ENCODE measurements around the gene ACVR2A.

Gene ACVR2A

GRCh38 chr2:147855316-147855715, 10.5 kb downstream of the ACVR2A start:
- no peak for DNase-seq (ENCODE audit: low read depth in 3 of 3)

DNA sequence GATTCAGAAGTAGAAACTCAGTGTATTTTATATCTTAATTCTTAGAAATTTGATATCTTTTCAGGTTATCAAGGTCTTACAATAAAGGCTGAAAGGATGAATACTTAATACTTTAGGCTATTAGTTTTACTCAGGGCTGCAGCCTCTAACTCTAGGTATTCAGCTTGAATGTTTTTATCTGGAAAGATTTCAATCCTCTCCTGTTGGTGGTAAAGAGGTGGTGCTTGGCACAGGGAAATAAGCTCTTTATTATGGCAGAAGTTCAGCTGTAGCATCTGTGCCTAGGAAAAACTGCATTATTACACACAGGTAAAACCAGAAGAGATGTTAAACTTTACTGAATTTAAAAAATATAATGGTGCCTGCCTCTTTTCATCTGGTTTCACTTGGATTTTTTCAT, 11.1 kb downstream of the ACVR2A start:
- DNase-seq (ENCODE audit: low read depth in 3 of 3), result no peak

GRCh38 chr2:147860009-147860408, 15.2 kb downstream of the ACVR2A start:
- no peak for DNase-seq (ENCODE audit: low read depth in 3 of 3)

GRCh38 chr2:147862859-147863516, 18.2 kb downstream of the ACVR2A start:
- DNase-seq (ENCODE audit: low read depth in 3 of 3), result no peak

DNA sequence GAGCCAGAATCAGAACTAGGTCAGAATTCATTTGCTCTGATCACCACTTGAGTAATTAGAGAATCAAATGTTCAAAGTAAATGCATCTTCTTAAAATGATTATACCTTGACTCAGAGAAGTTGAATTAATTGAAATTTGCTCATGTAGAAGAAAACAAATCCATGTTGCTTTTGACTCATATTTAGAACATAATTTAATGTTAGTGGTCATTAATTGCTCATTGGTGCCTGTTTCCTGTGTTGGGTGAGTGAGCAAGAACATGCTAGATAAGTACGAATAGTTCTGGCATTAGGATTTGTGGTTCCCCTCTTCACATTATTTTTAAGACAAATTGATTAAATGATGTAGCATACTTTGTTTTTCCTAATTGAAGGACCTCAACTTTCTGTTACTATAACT, 19.0 kb downstream of the ACVR2A start:
- no peak for DNase-seq (ENCODE audit: low read depth in 3 of 3)

GRCh38 chr2:147865560-147865959, 20.7 kb downstream of the ACVR2A start:
- DNase-seq (ENCODE audit: low read depth in 3 of 3), result no peak

GRCh38 chr2:147867050-147867449, 22.2 kb downstream of the ACVR2A start:
- DNase-seq (ENCODE audit: low read depth in 3 of 3), result no peak

GRCh38 chr2:147869934-147870333, 25.1 kb downstream of the ACVR2A start:
- DNase-seq (ENCODE audit: low read depth in 3 of 3), result no peak

DNA sequence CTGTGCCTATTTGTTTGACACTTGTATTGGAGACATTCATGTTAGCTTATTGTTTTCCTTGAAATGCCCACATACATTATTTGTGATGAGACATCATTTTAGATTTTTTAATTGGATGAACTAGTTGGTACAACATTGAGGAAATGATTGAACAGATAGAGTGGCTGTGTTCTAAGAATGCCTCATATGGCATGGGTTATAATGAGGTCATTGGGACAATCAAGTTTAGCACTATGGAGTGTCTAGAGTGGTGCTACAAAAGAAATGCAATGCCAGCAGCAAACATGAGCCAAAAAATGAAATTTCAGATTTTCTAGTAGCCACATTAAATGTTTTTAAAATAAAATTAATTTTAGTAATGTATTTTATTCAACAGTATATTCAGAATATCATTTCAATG, 28.1 kb downstream of the ACVR2A start:
- DNase-seq (ENCODE audit: low read depth in 3 of 3), result no peak

GRCh38 chr2:147873859-147874483, 29.1 kb downstream of the ACVR2A start:
- no peak for DNase-seq (ENCODE audit: low read depth in 3 of 3)

- DNase-seq (ENCODE audit: low read depth in 3 of 3), result no peak
Measured at GRCh38 chr2:147879846-147880245, 35.0 kb downstream of the ACVR2A start.

GRCh38 chr2:147882631-147883030, 37.8 kb downstream of the ACVR2A start:
- no peak for DNase-seq (ENCODE audit: low read depth in 3 of 3)

- no peak for DNase-seq (ENCODE audit: low read depth in 3 of 3)
Measured at GRCh38 chr2:147884830-147885229, 40.0 kb downstream of the ACVR2A start.

- DNase-seq (ENCODE audit: low read depth in 3 of 3), result no peak
Measured at GRCh38 chr2:147886136-147886535, 41.3 kb downstream of the ACVR2A start.

GRCh38 chr2:147888680-147889079, 43.9 kb downstream of the ACVR2A start:
- DNase-seq (ENCODE audit: low read depth in 3 of 3), result no peak

- no peak for DNase-seq (ENCODE audit: low read depth in 3 of 3)
Measured at GRCh38 chr2:147904051-147904450, 59.2 kb downstream of the ACVR2A start.

GRCh38 chr2:147909178-147909577, 64.3 kb downstream of the ACVR2A start:
- no peak for DNase-seq (ENCODE audit: low read depth in 3 of 3)

DNA sequence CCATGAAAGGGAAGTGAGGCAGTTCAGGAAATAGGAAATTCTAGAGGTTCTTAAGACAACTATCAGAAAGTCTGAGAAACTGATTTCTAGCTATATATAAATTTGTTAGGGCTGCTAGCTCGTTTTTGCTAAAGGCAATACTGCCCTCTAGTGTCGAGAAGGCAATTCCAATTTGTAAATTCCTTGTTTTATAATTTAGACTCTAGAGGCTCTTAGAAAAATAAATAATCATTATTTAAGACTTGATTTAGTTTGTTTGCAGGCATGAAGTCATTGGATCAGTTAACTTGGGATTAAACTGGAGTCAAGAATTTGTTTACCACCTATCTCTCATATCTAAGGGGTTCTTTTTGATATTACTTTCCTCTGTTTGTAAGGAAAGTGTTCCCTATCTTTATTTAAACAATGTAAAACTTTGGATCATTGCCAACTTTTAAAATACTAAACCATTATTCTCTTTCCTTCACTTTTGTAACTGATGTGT, 66.2 kb downstream of the ACVR2A start:
- DNase-seq (ENCODE audit: low read depth in 3 of 3), result peak in 1 of 3 experiments; percentile 17

- no peak for DNase-seq (ENCODE audit: low read depth in 3 of 3)
Measured at GRCh38 chr2:147913701-147914480, 69.1 kb downstream of the ACVR2A start.

GRCh38 chr2:147916067-147916466, 71.2 kb downstream of the ACVR2A start:
- DNase-seq (ENCODE audit: low read depth in 3 of 3), result no peak

GRCh38 chr2:147916723-147917122, 71.9 kb downstream of the ACVR2A start:
- no peak for DNase-seq (ENCODE audit: low read depth in 3 of 3)

DNA sequence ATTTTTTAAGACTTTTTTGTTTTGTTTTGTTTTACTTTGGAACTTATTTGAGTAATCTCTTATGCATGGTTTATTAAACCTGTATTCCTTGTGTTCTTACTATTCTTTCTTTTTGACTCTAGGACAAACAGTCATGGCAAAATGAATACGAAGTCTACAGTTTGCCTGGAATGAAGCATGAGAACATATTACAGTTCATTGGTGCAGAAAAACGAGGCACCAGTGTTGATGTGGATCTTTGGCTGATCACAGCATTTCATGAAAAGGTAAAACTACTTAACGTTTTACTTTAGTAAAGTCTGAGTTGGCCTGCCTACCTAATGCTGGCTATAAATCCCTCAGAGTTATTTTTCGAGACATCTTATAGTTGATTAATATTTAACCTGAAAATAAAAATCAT, 72.3 kb downstream of the ACVR2A start:
- DNase-seq (ENCODE audit: low read depth in 3 of 3), result no peak

DNA sequence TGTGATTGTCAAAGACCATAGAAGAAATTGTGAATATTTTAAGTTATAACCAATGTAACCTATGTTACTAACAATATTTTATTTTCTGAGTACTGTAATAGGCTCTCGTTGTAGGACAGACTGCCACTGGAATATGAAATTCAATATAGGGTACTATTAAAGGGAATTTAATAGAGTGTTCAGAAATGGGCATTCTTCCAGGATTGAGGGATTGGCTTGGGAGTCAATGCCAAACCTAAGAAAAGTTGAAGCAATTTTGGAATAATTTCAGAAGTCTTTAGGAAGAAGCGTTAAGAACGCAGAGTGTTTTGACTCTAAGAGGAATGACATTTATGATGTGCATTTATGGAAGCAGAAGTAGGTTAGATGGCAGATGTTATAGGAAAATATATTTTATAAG, 79.0 kb downstream of the ACVR2A start:
- no peak for DNase-seq (ENCODE audit: low read depth in 3 of 3)
